Peyer's patch (tissue), 4 donors: ENCODE results near the gene MYO18B.

Experiments
- POLR2A ChIP-seq, 2 donors: fragments of 450-650 bp; IDR thresholded peaks; one replicate each; pipeline ENCODE4 v1.5.1; 2017; ENCODE audit warnings: antibody characterized with exemption in 2 of 2, mild to moderate bottlenecking in 2 of 2, moderate library complexity in 2 of 2
- TF ChIP-seq, protein P1 (sequence below), 6 experiments: fragments of 450-650 bp in 4 of 6; fragments of 200-600 bp in 2 of 6; sonication (generic) in 1 of 6; IDR thresholded peaks; one replicate each; pipeline ENCODE4 v1.5.1; 2017 to 2019; ENCODE audit warnings: antibody characterized with exemption in 6 of 6, mild to moderate bottlenecking in 3 of 6, moderate library complexity in 1 of 6

DNA sequence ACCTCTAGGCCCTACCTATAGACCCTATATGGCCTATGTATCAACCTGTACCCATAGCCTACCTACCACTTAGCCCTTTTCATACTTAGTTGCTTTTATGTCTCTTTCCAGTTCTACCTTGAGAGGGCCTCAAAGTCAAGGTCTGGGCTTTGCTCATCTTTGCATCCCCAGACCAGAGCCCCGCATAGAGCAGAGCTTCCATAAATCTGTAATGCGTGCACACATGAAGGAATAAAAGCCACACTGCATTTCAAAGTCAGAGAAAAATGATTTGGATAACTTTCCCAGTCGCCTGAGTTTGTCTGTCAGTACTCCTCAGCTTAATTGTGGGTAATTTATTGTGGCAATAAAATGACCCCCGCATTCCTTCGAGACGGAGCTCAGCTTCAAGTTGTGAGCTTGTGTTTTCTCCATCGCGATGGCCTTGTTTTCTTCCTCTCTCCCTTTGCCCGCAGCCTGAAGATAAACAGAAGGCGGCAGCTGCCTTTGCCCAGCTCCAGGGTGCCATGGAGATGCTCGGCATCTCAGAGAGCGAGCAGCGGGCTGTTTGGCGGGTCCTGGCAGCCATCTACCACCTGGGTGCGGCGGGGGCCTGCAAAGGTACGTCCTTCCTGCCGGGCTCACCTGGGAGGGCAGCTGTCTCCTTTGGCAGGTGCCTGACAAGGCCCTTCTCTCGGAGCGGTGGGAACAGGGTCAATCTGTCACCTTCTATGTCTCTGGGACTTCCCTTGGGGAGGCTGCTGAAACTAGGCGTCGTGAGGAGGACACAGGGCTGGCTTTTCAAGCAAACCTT lies 55.7 kb downstream of the MYO18B start:
- TF ChIP-seq, protein P1, sequence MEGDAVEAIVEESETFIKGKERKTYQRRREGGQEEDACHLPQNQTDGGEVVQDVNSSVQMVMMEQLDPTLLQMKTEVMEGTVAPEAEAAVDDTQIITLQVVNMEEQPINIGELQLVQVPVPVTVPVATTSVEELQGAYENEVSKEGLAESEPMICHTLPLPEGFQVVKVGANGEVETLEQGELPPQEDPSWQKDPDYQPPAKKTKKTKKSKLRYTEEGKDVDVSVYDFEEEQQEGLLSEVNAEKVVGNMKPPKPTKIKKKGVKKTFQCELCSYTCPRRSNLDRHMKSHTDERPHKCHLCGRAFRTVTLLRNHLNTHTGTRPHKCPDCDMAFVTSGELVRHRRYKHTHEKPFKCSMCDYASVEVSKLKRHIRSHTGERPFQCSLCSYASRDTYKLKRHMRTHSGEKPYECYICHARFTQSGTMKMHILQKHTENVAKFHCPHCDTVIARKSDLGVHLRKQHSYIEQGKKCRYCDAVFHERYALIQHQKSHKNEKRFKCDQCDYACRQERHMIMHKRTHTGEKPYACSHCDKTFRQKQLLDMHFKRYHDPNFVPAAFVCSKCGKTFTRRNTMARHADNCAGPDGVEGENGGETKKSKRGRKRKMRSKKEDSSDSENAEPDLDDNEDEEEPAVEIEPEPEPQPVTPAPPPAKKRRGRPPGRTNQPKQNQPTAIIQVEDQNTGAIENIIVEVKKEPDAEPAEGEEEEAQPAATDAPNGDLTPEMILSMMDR (IDR thresholded peaks at IDR 0.05): no peak
- TF ChIP-seq POLR2A (IDR thresholded peaks at IDR 0.05): no peak
